Stimulated activated CD8-positive, alpha-beta memory T cell treated with anti-CD3 and anti-CD28 coated beads, Interleukin-12 subunit alpha, Interleukin-12 subunit beta, amount 100 ng/mL, for 24 hours (primary cell): ENCODE measurements around the gene RORC.
A peak's percentile ranks its signal among the peaks of the same experiment; 100 is the strongest.
"Not testable (repeated sequence)": the region's sequence is repeated elsewhere in the genome, so short reads cannot be mapped to it uniquely, and the experiment has no call there.

ENCODE experiments used
- DNase-seq: peaks from one replicate; pipeline ENCODE4 v3.0.0-alpha.2; 2020; ENCODE audit errors: extremely low read depth

Gene RORC

GRCh38 chr1:151805066-151805820 is 26.4 kb downstream of the RORC start, which contains the start of gene LINGO4:
Gene LINGO4, minus strand, starts transcription at chr1:151805419. Its CDS starts 2,715 bp downstream, at chr1:151802704.
- no peak for DNase-seq

GRCh38 chr1:151803915-151804314 is 27.7 kb downstream of the RORC start:
- no peak for DNase-seq

GRCh38 chr1:151803164-151803563 is 28.4 kb downstream of the RORC start:
- DNase-seq, result no peak

- no peak for DNase-seq
Measured at GRCh38 chr1:151802372-151802771, 29.2 kb downstream of the RORC start.

- DNase-seq, result no peak
Measured at GRCh38 chr1:151801846-151802245, 29.8 kb downstream of the RORC start.

GRCh38 chr1:151801310-151801820 is 30.2 kb downstream of the RORC start:
- no peak for DNase-seq

- DNase-seq, result no peak
Measured at GRCh38 chr1:151800830-151801229, 30.8 kb downstream of the RORC start.

- DNase-seq, result no peak
Measured at GRCh38 chr1:151799179-151800022, 32.2 kb downstream of the RORC start.

- no peak for DNase-seq
Measured at GRCh38 chr1:151798571-151798970, 33.0 kb downstream of the RORC start.

GRCh38 chr1:151790940-151791651 is 40.5 kb downstream of the RORC start:
- no peak for DNase-seq

- DNase-seq, result peak; percentile 98
Measured at GRCh38 chr1:151790071-151790939, 41.3 kb downstream of the RORC start, which contains the start of gene TDRKH. Gene TDRKH, minus strand, starts transcription at chr1:151790500. Its CDS starts 7,478 bp downstream, at chr1:151783022.

GRCh38 chr1:151787689-151788088 is 43.9 kb downstream of the RORC start:
- no peak for DNase-seq

GRCh38 chr1:151783796-151784195 is 47.8 kb downstream of the RORC start:
- no peak for DNase-seq

- DNase-seq, result no peak
Measured at GRCh38 chr1:151782741-151783140, 48.9 kb downstream of the RORC start.

- not testable (repeated sequence) for DNase-seq
Measured at GRCh38 chr1:151782026-151782425, 49.6 kb downstream of the RORC start.

- not testable (repeated sequence) for DNase-seq
Measured at GRCh38 chr1:151780736-151781135, 50.9 kb downstream of the RORC start.

- DNase-seq, result no peak
Measured at GRCh38 chr1:151779852-151780251, 51.8 kb downstream of the RORC start.

- no peak for DNase-seq
Measured at GRCh38 chr1:151777317-151777716, 54.3 kb downstream of the RORC start.

GRCh38 chr1:151776665-151777062 is 54.9 kb downstream of the RORC start:
- no peak for DNase-seq

GRCh38 chr1:151775894-151776664 is 55.5 kb downstream of the RORC start:
- DNase-seq, result no peak
